Kidney capillary endothelial cell (primary cell): Measurements from ENCODE around the gene CA4.
"Not testable (repeated sequence)": the region's sequence is repeated elsewhere in the genome, so short reads cannot be mapped to it uniquely, and the experiment has no call there.

ENCODE experiments used
- DNase-seq: peaks from one replicate; pipeline ENCODE4 v3.0.0-alpha.2; 2018; ENCODE audit warnings: low spot score

CA4 gene

GRCh38 chr17:60155815-60156214 is 6.0 kb downstream of the CA4 start:
- DNase-seq = no peak

GRCh38 chr17:60156746-60157145 is 7.0 kb downstream of the CA4 start:
- DNase-seq = no peak

DNA sequence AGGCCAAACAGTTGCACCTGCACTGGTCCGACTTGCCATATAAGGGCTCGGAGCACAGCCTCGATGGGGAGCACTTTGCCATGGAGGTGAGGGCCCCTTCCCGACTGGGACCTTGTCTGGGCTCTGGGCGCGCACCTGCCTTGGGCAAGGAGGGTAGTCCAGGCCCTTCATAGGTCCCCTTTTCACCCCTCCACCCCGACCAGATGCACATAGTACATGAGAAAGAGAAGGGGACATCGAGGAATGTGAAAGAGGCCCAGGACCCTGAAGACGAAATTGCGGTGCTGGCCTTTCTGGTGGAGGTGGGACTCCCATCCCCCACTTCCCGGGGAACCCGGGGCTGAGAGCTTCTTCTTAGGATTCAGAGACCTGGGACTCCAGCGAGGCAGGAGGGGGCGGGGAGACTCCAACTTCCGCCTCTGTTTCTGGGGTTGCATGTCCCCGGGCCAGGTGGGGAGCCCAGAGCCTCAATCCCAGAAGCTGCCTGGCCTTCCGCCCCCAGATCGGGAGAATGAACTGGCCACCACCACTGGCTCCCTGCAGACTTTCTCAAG is 7.8 kb downstream of the CA4 start:
- no peak for DNase-seq

DNA sequence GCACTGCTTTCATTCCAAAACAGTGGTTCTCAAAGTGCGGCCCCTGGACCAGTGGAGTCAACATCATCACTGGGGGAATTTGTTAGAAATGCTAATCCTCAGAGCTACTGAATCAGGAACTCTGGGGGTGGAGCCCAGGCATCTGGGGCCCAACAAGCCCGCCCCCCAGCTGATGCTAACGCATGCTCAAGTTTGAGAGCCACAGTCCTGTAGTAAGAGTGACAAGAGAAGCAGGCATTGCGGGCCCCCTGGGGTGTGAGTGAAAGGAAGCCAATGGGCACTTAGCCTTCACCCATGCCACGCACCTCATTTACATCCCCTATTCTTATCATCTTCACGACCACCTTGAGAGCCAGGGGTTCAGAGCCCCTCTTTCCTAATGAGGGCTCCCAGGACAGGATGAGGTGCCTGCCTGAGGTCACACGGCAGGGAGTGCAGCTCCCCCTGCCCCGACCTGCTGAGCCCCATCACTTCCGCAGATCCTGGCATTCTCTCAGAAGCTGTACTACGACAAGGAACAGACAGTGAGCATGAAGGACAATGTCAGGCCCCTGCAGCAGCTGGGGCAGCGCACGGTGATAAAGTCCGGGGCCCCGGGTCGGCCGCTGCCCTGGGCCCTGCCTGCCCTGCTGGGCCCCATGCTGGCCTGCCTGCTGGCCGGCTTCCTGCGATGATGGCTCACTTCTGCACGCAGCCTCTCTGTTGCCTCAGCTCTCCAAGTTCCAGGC is 9.1 kb downstream of the CA4 start:
- DNase-seq = no peak

- no peak for DNase-seq
Measured at GRCh38 chr17:60159479-60159866, 9.7 kb downstream of the CA4 start.

- no peak for DNase-seq
Measured at GRCh38 chr17:60160829-60161501, 11.2 kb downstream of the CA4 start.

DNA sequence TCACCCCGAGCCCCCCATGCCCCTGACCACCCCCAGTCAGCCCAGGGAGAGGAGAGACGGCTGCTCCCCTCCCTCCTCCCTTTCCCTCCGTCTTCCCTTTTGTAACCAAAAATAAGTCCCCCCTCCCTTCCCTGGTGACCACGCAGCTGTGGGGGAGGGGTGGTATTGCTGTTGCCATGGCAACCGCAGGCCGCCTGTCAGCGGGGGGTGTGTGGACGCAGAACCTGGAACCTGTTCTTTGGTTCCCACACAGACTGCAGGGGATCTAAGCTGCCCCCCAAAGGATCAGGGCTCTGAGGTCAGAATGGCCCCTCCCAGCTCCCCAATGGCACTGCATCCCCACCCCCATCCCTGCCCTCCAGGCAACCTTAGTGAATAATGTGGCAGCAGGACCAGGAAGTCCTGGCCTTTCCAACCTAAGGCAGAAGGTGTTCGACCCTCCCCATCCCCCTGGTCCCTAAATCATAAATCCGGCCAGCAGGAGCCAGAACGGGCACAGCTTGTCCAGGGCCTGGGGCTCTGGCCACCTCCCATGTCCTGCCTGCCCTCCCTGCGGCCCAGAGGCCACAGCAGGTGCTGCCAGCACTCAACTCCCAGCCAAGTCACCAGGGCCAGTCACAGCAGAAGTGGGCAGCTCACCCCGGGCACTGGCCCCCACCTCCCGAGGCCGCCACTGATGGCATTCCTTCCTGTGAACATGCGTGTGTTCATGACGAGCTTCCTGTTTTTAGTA is 12.0 kb downstream of the CA4 start:
- DNase-seq = no peak

- peak; percentile 66 for DNase-seq
Measured at GRCh38 chr17:60163108-60163784, 13.5 kb downstream of the CA4 start.

DNA sequence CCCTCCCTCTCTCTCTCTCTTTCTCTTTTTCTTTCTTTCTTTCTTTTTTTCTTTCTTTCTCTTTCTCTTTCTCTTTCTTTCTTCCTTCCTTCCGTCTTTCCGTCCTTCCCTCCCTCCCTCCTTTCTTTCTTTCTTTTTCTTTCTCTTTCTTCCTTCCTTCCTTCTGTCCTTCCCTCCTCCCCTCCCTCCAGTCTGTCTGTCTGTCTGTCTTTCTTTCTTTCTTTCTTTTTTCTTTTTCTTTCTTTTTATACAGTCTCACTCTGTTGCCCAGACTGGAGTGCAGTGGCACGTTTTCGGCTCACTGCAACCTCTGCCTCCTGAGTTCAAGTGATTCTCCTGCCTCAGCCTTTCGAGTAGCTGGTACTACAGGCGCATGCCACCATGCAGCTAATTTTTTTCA is 14.4 kb downstream of the CA4 start:
- no peak for DNase-seq

DNA sequence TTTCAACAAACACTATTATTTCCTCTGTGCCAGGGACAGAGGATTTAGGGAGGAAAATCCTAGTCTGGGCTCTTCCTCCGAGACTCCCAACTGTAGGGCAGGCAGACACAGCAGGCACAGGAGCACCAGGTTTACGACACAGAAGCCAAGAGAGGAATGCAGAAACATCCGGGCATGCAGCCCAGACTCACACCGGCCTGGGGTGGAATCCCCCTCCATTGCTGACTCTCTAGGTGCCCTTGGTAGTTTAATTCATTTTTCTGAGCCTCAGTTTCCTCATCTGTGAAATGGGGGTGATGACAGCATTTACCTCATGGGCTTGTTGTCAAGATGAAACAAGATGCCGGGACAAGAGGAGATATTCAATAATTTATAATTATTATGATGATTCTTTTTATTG is 14.9 kb downstream of the CA4 start:
- DNase-seq = no peak

GRCh38 chr17:60165223-60165622 is 15.4 kb downstream of the CA4 start:
- DNase-seq = no peak

- no peak for DNase-seq
Measured at GRCh38 chr17:60165971-60166370, 16.2 kb downstream of the CA4 start.

- DNase-seq = no peak
Measured at GRCh38 chr17:60167065-60167741, 17.4 kb downstream of the CA4 start.

DNA sequence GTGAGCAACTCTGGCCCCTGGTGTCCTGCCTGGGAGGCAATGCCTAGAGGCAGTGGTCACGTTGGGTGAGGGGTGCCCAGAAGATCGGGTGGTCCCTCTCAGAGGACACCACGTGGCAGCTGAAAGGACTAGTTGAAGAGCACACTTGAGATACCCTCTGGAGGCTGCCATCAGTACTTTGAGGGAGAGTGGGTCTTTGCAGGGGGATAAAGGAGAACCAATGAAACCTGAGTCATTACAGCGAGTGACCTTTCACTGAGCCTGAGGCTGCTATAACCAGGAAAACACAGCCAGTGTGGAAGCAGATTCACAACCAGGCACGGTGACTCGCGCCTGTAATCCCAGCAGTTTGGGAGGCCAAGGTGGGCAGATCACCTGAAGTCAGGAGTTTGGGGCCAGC is 18.9 kb downstream of the CA4 start:
- no peak for DNase-seq

DNA sequence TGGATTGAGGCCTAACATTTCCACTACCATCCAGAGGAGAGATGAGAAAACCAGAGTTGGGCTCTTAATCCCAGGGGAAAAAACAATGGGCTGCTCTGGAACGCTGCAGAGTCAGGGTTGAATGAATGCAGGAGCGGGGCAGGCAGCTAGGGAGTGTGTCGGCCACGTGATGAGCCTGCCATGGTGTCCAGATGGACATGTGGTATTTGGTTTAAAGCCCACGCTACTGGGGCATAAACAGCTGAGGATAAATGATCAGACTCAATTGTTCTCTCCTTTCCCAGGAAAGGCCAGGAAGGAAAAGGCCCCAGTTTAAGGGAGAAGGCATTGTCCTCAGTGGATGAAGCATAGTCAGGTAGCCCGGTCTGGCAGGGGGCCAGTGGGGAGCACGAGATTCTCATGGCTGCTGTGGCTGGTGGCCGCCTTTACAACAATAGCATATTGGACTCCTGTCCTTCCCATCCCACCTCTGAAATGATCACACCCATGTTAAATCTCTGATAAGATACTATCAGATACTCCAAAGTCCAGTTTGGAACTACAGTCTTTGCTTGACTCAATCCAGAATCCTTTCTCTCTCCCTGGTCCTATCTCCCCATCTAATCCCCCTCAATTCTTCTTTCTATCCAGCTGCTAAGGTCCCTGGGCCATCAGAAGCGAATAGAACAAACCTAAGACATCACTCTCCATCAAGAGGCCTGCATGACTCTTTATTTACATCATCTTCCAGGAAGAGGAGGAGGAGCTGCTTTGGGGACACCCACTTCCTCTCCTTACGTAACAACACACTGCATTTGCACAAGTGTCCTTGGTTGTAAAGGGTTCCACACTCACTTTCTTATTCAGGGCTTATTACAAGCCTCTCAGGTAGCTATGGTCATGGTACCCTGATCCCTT is 20.4 kb downstream of the CA4 start:
- DNase-seq = peak; percentile 71

- no peak for DNase-seq
Measured at GRCh38 chr17:60170835-60171752, 21.3 kb downstream of the CA4 start.

- DNase-seq = no peak
Measured at GRCh38 chr17:60171753-60172079, 21.9 kb downstream of the CA4 start.

- no peak for DNase-seq
Measured at GRCh38 chr17:60173304-60173819, 23.6 kb downstream of the CA4 start.

DNA sequence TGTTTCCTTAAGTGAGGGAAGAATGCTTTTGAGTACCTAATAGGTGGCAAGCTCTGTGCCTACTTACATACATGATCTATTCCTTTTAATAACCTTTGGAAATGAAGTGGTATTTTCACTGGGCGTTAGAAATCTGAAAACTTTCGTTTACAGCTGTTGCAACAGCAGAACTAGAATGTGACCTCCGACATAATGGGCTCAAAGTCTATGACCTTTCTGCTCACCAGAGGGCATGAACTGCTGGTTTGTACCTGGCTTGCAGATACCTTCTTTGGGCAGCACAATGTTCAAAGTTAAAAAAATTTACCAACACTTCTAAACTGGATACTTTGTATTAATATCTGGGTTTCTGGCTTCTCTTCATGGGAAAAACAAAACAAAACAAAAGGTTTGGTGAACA is 24.3 kb downstream of the CA4 start:
- DNase-seq = no peak

DNA sequence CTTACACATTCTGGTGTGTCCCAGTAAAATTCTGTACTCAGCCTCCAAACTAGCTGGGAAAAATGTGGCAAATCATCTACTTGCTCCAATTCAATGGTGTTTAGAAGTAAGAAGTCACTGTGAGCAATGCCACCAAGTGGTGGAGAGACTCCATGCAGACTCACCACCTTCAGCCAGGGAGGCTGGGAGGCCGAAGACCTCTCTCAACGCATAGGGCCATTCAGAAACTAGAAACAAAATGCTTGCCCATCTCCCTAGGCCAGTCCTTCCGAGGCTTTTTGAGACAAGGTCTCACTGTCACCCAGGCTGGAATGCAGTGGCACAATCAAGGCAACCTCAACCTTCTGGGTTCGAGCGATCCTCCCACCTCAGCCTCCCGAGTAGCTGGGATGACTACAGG is 25.0 kb downstream of the CA4 start:
- DNase-seq = not testable (repeated sequence)
